Inflammatory macrophage treated with lipopolysaccharide for 1 hour (primary cell): ENCODE data around the gene C5AR1.
"Not testable (repeated sequence)": the region's sequence is repeated elsewhere in the genome, so short reads cannot be mapped to it uniquely, and the experiment has no call there.

ENCODE experiments used
- DNase-seq, 2 donors: peaks; one replicate each; pipeline ENCODE4 v3.0.0-alpha.2; 2020 to 2022

Gene C5AR1

GRCh38 chr19:47331931-47332547 is 22.4 kb downstream of the C5AR1 start, which contains the start of gene C5AR2:
C5AR2 (plus strand) TSS chr19:47332175; CDS start chr19:47340800, 8,625 bp downstream.
- DNase-seq = peak; percentile 50 to 68

DNA sequence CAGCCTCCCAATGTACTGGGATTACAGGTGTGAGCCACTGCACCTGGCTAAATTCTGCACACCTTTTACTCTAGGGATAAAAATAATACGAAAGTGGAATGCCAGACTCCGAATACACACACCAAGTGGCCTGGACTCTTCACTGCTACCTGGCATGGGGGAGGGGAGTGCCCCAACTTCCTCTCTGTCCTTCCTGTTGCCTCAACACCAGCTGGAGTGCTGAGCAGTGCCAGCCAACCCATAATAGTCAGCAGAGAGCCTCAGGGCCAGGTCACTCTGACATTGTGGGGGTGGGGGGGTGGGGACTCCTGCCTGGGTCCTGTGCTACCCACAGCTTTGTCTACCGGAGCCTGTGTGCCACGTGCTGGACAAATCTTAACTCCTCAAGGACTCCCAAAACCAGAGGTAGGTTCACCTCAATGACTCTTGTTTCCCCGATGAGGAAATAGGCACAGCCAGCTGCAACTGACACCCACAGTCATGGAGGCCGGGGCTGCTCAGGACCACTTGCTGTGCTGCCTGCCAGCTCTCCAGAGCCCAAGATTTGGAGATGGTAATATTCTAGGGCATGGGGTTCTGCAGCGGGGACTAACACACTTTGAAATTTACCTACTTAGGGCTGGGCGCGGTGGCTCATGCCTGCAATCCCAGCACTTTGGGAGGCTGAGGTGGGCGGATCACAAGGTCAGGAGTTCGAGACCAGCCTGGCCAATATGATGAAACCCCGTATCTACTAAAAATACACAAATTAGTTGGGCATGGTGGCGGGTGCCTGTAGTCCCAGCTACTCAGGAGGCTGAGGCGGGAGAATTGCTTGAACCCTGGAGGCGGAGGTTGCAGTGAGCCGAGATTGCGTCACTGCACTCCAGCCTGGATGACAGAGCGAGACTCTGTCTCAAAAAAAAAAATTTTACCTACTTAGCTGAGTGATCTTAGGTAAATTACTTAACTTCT is 27.4 kb downstream of the C5AR1 start:
- DNase-seq = peak; percentile 72 to 79

DNA sequence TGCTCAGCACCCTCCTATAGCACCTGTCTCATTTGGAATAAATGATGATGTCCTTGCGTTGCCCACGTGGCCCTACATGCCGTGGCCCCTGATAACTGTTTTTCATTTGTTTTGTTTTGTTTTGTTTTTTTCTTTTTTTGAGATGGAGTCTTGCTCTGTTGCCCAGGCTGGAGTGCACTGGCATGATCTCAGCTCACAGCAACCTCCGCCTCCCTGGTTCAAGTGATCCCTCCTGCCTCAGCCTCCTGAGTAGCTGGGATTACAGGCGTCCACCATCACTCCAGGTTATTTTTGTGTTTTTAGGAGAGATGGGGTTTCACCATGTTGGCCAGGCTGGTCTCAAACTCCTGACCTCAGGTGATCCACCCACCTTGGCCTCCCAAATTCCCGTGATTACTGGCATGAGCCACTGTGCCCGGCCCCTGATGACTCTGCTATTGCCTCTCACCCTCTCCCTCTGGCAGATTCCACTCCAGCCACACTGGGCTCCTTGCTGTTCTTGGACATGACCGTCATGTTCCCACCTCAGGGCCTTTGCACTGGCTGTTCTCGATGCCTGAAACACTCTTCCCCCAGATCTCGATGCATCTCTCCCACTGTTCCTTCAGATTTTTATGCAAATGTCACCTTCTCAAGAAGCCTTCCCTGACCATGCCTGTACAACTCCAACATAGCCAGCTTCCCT is 29.7 kb downstream of the C5AR1 start:
- DNase-seq = no peak

GRCh38 chr19:47340477-47341208 is 31.0 kb downstream of the C5AR1 start:
- no peak for DNase-seq

GRCh38 chr19:47341734-47342133 is 32.1 kb downstream of the C5AR1 start:
- DNase-seq = no peak

DNA sequence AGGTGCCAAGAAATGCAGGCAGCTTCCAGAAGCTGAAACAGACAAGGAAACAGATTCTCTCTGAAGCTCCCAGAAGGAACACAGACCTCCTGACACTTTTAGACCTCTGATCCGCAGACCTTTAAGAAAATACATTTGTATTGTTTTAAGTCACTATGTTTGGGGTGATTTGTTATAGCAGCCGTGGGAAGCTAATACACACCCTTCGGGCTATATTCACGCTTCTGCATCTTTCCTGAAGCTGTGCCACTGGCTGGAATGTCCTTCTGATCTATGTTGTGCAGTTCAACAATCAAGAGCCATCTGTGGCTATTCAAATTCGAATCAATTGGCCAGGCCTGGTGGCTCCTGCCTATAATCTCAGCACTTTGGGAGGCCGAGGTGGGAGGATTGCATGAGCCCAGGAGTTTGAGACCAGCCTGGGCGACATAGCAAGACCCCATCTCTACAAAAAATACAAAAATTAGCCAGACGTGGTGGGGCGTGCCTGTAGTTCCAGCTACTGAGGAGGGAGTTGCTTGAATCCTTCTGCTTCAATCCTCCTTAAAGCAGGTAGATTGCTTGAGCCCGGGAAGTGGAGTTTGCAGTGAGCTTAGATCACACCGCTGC is 33.6 kb downstream of the C5AR1 start:
- DNase-seq = no peak

DNA sequence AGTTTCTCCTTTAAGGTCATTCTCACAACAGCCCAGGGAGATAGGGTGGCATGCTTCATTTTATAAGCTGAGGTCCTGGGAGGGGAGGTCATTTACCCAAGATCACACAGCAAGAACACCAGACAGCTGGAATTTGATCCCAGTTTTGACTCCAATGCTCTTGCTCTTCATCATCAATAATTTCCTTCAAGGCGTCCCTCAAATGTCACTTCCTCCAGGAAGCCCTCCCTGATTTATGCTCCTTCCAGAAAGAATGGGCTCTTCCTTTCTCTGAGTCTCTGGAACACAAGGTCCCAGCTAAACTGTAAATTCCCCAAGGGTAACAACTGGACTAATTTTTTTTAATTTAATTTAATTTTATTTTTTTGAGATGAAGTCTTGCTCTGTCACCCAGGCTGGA is 34.8 kb downstream of the C5AR1 start:
- no peak for DNase-seq

- not testable (repeated sequence) for DNase-seq
Measured at GRCh38 chr19:47346024-47346423, 36.4 kb downstream of the C5AR1 start.

GRCh38 chr19:47348819-47349795 is 39.4 kb downstream of the C5AR1 start, which contains the start of gene DHX34:
DHX34 (plus strand) TSS chr19:47349315; CDS start chr19:47353031, 3,716 bp downstream.
- DNase-seq = peak; percentile 99 to 100

GRCh38 chr19:47350630-47351029 is 41.0 kb downstream of the C5AR1 start:
- DNase-seq = no peak

- peak; percentile 30 to 40 for DNase-seq
Measured at GRCh38 chr19:47351548-47351947, 41.9 kb downstream of the C5AR1 start.

GRCh38 chr19:47352095-47352494 is 42.4 kb downstream of the C5AR1 start:
- DNase-seq = no peak

GRCh38 chr19:47353307-47353712 is 43.6 kb downstream of the C5AR1 start:
- no peak for DNase-seq

- DNase-seq = no peak
Measured at GRCh38 chr19:47356900-47357299, 47.2 kb downstream of the C5AR1 start.

DNA sequence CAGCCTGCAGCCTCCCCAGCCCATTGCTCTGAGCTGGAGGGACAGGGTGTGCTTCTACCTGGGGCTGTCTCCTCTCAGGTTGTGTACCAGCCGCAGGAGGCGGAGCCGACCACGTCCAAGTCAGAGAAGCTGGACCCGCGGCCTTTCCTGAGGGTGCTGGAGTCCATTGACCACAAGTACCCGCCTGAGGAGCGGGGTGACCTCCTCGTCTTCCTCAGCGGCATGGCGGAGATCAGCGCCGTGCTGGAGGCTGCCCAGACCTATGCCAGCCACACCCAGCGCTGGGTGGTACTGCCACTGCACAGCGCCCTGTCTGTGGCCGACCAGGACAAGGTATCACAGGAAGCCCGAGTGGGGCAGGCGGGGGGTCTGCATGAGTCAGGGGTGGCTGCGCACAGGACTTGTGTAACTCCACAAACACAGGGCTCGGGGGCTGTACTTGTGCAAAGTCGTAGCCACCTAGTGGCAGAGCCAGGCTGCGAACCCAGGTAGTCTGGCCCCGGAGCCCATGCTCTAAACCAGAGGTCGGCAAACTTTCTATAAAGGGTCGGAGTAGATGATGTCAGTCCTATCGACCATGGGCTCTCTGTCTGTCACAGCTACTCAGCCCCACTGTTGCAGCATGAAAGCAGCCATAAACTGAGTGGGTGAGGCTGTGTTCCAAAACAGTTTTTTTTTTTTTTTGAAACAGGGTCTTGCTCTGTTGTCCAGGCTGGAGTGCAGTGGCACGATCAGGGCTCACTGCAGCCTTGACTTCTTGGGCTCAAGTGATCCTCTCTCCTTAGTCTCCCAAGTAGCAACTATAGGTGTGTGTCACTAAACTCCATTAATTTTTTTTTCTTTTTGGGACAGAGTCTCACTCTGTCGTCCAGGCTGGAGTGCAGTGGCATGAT is 48.4 kb downstream of the C5AR1 start:
- DNase-seq = no peak

DNA sequence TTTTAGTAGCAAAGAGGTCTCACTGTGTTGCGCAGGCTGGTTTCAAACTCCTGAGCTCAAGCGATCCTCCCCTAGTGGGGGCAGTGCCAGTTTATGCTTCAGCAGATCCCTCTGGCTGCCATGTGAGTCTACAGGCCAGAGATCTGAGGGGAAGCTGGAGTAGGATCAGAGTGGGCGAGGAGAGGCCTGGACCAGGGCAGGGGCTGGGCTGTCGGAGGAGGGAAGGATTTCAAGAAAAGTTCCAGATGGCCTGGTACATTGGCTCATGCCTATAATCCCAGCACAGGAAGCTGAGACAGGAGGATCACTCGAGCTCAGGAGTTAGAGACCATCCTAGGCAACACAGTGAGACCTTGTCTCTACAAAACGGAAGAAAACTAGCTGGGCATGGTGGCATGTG is 49.3 kb downstream of the C5AR1 start:
- DNase-seq = no peak

DNA sequence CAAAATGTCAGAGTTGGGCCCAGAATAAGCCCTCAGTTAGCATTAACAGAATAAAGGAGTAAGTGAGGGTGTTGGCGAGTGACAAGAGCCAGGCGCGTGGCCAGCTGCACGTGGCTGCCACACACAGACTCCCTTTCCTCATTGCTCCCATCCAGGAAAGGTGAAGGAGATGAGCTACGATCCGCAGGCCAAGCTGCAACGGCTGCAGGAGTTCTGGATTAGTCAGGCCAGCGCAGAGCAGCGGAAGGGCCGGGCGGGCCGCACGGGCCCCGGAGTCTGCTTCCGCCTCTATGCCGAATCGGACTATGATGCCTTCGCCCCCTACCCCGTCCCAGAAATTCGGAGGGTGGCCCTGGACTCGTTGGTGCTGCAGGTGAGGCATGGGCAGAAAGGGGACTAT is 52.7 kb downstream of the C5AR1 start:
- DNase-seq = no peak

GRCh38 chr19:47363758-47364531 is 54.3 kb downstream of the C5AR1 start:
- peak; percentile 77 to 78 for DNase-seq

GRCh38 chr19:47365455-47365854 is 55.8 kb downstream of the C5AR1 start:
- DNase-seq = not testable (repeated sequence)
